Gastrocnemius medialis (tissue), 4 donors: ENCODE measurements around the gene RPRD1A.
"Not testable (repeated sequence)": the region's sequence is repeated elsewhere in the genome, so short reads cannot be mapped to it uniquely, and the experiment has no call there.

Experiments
- POLR2A ChIP-seq, 2 donors: fragments of 450-650 bp; IDR thresholded peaks; one replicate each; pipeline ENCODE4 v1.6.1; 2017; ENCODE audit warnings: antibody characterized with exemption in 2 of 2, mild to moderate bottlenecking in 2 of 2, moderate library complexity in 2 of 2
- TF ChIP-seq, protein P1 (sequence below), 5 experiments: fragments of 450-650 bp in 3 of 5; fragments of 200-600 bp in 2 of 5; sonication (generic) in 2 of 5; IDR thresholded peaks in 4 of 5; conservative IDR thresholded peaks in 1 of 5; 1 replicate in 4 of 5; 2 replicates in 1 of 5; pipeline ENCODE4 v1.5.1; 2016 to 2019; ENCODE audit warnings: antibody characterized with exemption in 5 of 5, mild to moderate bottlenecking in 3 of 5, moderate library complexity in 3 of 5

DNA sequence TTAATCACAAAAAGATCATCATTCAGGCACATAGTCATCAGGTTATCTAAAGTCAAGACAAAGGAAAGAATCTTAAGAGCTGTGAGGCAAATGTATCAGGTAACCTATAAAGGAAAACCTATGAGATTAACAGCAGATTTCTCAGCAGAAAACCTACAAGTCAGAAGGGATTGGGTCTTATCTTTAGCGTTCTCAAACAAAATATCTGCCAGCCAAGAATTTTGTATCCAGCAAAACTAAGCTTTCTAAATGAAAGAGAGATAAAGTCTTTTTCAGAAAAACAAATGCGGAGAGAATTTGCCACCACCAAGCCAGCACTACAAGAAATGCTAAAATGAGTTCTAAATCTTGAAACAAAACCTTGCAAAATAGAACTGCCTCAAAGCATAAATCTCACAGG lies 13.8 kb upstream of the RPRD1A start:
- TF ChIP-seq, protein P1, sequence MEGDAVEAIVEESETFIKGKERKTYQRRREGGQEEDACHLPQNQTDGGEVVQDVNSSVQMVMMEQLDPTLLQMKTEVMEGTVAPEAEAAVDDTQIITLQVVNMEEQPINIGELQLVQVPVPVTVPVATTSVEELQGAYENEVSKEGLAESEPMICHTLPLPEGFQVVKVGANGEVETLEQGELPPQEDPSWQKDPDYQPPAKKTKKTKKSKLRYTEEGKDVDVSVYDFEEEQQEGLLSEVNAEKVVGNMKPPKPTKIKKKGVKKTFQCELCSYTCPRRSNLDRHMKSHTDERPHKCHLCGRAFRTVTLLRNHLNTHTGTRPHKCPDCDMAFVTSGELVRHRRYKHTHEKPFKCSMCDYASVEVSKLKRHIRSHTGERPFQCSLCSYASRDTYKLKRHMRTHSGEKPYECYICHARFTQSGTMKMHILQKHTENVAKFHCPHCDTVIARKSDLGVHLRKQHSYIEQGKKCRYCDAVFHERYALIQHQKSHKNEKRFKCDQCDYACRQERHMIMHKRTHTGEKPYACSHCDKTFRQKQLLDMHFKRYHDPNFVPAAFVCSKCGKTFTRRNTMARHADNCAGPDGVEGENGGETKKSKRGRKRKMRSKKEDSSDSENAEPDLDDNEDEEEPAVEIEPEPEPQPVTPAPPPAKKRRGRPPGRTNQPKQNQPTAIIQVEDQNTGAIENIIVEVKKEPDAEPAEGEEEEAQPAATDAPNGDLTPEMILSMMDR (IDR thresholded peaks at IDR 0.05 in 4 of 5, conservative IDR thresholded peaks at IDR 0.05 in 1 of 5) = not testable (repeated sequence)
- TF ChIP-seq POLR2A (IDR thresholded peaks at IDR 0.05) = not testable (repeated sequence)
